Astrocyte of the cerebellum (primary cell): ENCODE measurements around the gene EMID1.

Source experiments
- DNase-seq: peaks from one replicate; pipeline ENCODE4 v3.0.0-alpha.2; 2011; ENCODE audit warnings: low read depth
- H3K4me3 ChIP-seq: 2 replicates; pipeline ENCODE4 v1.5.1; 2011; ENCODE audit warnings: mild to moderate bottlenecking, low read depth, low read length, moderate library complexity
- CTCF ChIP-seq: IDR thresholded peaks from 2 replicates; pipeline ENCODE4 v1.5.1; 2012; ENCODE audit warnings: low read length, low read depth, moderate library complexity, mild to moderate bottlenecking; ENCODE audit errors: missing control alignments
- in situ Hi-C: cut with HindIII; loops from 2 replicates; pipeline ENCODE4 v1.10.0; 2017; ENCODE audit warnings: low sequenced_read_pairs

Gene EMID1

GRCh38 chr22:29255064-29255621 is 49.4 kb downstream of the EMID1 start:
- no peak for DNase-seq
- no peak for TF ChIP-seq CTCF
- no peak overlapping the region for H3K4me3 ChIP-seq
- in situ Hi-C loops, result no loop called here

DNA sequence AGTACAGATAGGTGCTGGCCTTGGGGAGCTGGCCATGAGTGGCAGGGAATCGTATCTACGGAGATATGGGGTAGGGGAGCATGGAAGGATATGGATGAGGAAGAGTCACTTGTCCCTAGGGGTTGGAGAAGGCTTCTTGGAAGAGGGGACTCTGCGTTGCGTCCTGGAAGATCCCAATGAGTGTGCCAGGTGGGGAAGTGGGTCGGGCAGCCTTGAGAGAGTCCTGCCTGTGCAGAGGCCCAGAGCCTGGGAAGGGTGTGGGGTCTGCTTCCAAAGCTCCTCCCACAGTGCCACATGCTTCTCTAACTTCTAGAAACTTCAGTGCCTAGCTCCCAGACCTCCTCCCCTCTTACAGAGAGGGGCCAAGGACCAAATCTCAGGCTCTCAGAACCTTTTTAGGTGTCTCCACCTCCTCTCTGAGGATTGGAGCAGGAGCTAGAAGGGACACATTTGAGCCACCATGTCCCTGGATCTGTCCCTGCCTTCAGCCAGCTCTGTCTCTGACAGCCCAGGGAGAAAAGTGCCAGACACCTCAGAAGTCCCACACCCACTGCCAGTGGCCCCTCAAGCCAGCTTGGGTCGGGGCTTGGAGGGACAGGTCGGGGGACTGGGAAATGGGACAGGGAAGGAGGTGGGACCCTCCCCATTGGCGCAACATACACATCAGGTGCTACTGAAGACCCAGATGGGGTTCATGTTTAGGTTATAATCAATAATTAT is 51.1 kb downstream of the EMID1 start:
- in situ Hi-C loops, result no loop called here
- DNase-seq, result no peak
- H3K4me3 ChIP-seq, result no peak overlapping the region
- TF ChIP-seq CTCF, result no peak

DNA sequence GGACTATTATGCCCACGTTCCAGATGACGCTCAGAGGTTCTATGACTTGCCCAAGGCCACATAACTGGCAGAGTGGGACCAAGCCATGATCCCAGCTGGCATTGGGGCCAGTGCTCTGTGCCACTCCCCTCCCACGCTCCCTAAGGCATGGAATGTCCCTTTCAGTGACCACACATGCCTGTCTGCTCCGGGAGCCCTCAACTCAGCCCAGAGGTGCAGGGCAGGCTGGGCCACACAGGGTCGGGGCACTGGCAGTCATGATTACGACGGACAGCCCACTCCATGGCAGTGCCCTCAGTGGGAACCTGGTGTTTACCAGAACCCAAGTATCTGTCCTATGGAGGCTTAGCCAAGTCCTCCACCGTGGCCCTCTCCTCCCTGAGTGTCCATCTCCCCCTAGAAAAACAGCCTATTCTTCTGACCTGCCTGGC is 52.1 kb downstream of the EMID1 start:
- TF ChIP-seq CTCF, result no peak
- in situ Hi-C loops, result no loop called here
- DNase-seq, result no peak
- H3K4me3 ChIP-seq, result no peak overlapping the region

DNA sequence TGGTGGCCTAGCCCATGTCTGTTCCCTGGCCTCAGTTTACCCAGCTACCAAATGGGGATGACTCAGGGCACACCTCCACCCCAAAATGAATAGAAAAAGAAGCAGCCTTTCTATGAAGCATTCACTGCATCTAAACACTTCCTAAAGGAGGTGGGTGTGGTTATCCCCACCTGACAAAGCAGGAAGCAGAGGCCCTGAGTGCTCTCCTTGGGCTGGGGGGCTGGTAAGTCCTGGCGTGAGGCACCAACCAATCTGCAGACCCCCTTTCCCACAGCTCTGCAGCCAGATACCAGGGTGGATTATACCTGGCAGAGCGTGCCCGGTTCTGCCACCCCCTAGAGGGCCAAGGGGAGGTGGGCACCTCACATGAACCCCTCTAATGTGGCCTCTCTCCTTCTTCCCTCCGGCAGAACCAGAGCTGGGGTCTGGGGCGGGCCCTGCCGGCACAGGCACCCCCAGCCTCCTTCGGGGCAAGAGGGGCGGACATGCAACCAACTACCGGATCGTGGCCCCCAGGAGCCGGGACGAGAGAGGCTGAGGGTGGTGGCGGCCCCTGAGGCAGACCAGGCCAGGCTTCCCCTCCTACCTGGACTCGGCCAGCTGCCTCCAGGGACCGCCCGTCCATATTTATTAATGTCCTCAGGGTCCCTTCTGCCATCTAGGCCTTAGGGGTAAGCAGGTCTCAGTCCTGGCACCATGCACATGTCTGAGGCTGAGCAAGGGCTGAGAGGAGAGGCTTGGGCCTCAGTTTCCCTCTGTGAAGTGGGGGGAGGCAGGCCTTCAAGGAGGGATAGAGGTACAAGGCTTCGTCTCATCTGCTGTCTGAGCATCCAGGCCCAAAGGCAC is 52.9 kb downstream of the EMID1 start:
- no peak for TF ChIP-seq CTCF
- in situ Hi-C loops, result no loop called here
- H3K4me3 ChIP-seq, result no peak overlapping the region
- DNase-seq, result no peak

DNA sequence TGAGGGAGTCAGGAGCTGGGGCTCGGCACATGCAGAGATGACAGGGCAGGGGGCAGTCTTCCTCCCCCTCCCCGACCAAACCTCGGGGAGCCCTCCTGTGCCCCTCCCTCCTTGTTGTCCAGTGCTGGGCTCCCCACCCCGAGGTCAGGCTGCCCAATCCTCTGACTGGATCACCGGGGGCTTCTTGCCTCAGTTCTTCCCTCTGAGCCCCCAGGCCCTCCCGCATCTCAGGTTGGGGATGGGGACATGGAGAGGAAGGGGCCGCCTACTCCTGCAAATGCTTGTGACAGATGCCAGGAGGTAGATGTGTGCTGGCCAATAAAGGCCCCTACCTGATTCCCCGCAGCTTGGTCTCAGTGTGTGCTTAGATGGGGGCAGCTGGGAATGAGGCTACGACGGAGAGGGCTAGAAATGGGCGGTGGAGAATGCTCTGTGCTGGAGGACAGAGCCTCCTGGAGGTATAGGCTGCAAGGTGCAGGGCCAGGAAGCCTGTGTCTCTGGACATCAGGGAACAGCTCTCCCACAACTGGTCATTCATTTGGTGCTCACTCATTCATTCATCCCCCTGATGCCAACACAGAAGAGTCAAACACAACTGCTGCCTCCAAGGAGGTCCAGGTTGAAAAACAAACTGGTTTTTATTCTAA is 53.7 kb downstream of the EMID1 start:
- peak; percentile 12 for TF ChIP-seq CTCF
- DNase-seq, result no peak
- in situ Hi-C loops, result no loop called here
- no peak overlapping the region for H3K4me3 ChIP-seq

DNA sequence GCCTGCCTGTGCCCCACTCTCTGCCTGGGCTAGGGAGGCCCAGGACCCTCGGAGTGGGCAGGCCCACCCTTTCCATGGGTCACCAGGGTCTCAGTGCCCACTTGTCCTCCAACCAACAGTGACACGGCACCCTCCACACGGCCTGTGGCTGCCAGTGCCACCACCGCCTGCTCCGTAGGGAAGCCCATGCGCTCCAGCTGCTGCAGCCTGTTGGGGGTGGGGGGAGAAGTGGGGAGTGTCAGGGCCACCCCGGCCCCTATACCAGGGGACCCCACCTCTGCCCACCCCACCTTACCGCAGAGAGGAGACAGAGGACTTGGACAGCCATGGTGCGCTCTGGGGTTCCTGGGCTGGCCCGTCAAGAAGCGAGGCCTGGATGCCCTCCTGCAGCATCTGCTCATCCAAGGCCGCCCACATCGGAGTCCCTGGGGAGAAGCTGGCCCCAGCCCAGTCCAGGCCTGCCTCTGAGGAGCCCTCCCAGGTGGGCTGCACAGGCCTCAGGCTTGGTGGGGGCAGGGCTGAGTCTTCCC is 54.4 kb downstream of the EMID1 start:
- in situ Hi-C loops, result no loop called here
- H3K4me3 ChIP-seq, result no peak overlapping the region
- TF ChIP-seq CTCF, result no peak
- no peak for DNase-seq
